OCI-LY7 (cell line): ENCODE measurements around the gene PGP. TPM values are rescaled to one million over a fixed set of nuclear protein-coding genes. Genes with fewer than 3 reads are reported as not detected.

Source experiments
- BruUV-seq: library from RNA; stranded (reverse); fragments of 400-500 nt; replicated peaks from 2 replicates; lab custom pipeline; 2021; lab: Mats Ljungman, UMichigan
- CTCF ChIA-PET: fragments of 300-600 bp; sonication (Branson Sonifier 250); formaldehyde crosslinking; loops from one replicate; lab custom pipeline; 2022; ENCODE audit warnings: antibody characterized with exemption; ENCODE audit not compliant: unreplicated experiment; lab: Charles Lee
- POLR2A ChIA-PET: fragments of 300-600 bp; sonication (Branson Sonifier 250); formaldehyde crosslinking; loops from one replicate; lab custom pipeline; 2022; ENCODE audit warnings: antibody characterized with exemption; lab: Charles Lee
- DNase-seq: peaks from one replicate; pipeline ENCODE4 v3.0.0-alpha.2; 2015; ENCODE audit warnings: low spot score
- H2AFZ ChIP-seq: fragments of 200-600 bp; sonication (generic), shearing (Covaris generic); 2 replicates; pipeline ENCODE4 v1.6.1; 2014; ENCODE audit warnings: mild to moderate bottlenecking, antibody characterized with exemption, low read length, moderate library complexity
- H3K27ac ChIP-seq: fragments of 200-600 bp; sonication (generic); 2 replicates; pipeline ENCODE4 v1.5.1; 2014; ENCODE audit warnings: mixed run types, low read depth, mild to moderate bottlenecking, moderate library complexity, low read length, inconsistent platforms; ENCODE audit not compliant: poor library complexity, severe bottlenecking
- H3K36me3 ChIP-seq: fragments of 200-600 bp; sonication (generic); 2 replicates; pipeline ENCODE4 v1.6.1; 2014; ENCODE audit warnings: mild to moderate bottlenecking, antibody characterized with exemption, low read length, moderate library complexity, mixed read lengths; ENCODE audit not compliant: insufficient read depth
- H3K4me1 ChIP-seq: fragments of 200-600 bp; sonication (generic); 2 replicates; pipeline ENCODE4 v1.5.1; 2014; ENCODE audit warnings: mild to moderate bottlenecking, low read length; ENCODE audit not compliant: insufficient read depth, poor library complexity, severe bottlenecking
- H3K4me2 ChIP-seq: fragments of 200-600 bp; sonication (generic); 2 replicates; pipeline ENCODE4 v1.6.1; 2014; ENCODE audit warnings: mild to moderate bottlenecking, low read length
- H3K4me3 ChIP-seq: fragments of 200-600 bp; sonication (generic); 2 replicates; pipeline ENCODE4 v1.5.1; 2014; ENCODE audit warnings: mild to moderate bottlenecking, low read depth, low read length; ENCODE audit not compliant: poor library complexity, severe bottlenecking
- H3K79me2 ChIP-seq: fragments of 200-600 bp; sonication (generic); 2 replicates; pipeline ENCODE4 v1.6.1; 2016; ENCODE audit warnings: low read depth, mild to moderate bottlenecking, low read length, moderate library complexity, mixed read lengths; ENCODE audit not compliant: insufficient read depth
- H3K9me2 ChIP-seq: fragments of 200-600 bp; sonication (generic); 2 replicates; pipeline ENCODE4 v1.6.1; 2016; ENCODE audit warnings: mild to moderate bottlenecking, low read length, mixed read lengths; ENCODE audit not compliant: insufficient read depth
- H3K9me3 ChIP-seq: fragments of 200-600 bp; sonication (generic); 2 replicates; pipeline ENCODE4 v1.6.1; 2014; ENCODE audit warnings: mild to moderate bottlenecking, mixed run types, low read length, mixed read lengths
- H4K20me1 ChIP-seq: fragments of 200-600 bp; sonication (generic); 2 replicates; pipeline ENCODE4 v1.6.1; 2014; ENCODE audit warnings: mild to moderate bottlenecking, antibody characterized with exemption, low read length, moderate library complexity, mixed read lengths; ENCODE audit not compliant: insufficient read depth
- CTCF ChIP-seq: fragments of 200-600 bp; sonication (generic); conservative IDR thresholded peaks from 2 replicates; pipeline ENCODE4 v1.5.1; 2014; ENCODE audit warnings: mild to moderate bottlenecking, antibody characterized with exemption, low read length, moderate library complexity, mixed read lengths
- EZH2phosphoT487 ChIP-seq: fragments of 200-600 bp; sonication (generic); IDR thresholded peaks from 2 replicates; pipeline ENCODE4 v1.6.1; 2018; ENCODE audit warnings: low read depth, borderline replicate concordance, mild to moderate bottlenecking, mixed run types, antibody characterized with exemption, low read length, moderate library complexity, mixed read lengths
- intact Hi-C: fragments of 100-400 bp; cut with micrococcal nuclease; formaldehyde crosslinking; loops from one replicate; pipeline ENCODE4 v1.10.0; 2022; ENCODE audit not compliant: unreplicated experiment
- total RNA-seq, 2 experiments: library from RNA; depleted of rRNA in 1 of 2; stranded (reverse); fragments of >200 nt in 1 of 2; shearing (Covaris generic) in 1 of 2; gene quantifications; 2 replicates each; pipeline ENCODE4 v1.2.3, GENCODE V29; 2014 to 2022

Gene PGP
- total RNA-seq, 2 experiments from 2014 or later, result 37.9 to 44.2 TPM

GRCh38 chr16:2237493-2238149 lies 23.0 kb upstream of the PGP start:
- no TSS peak for BruUV-seq
- Histone ChIP-seq H2AFZ (no peak overlapping the region), H3K36me3 (peaks cover 81% of the 10 kb centered on the region), H3K4me1 (no peaks in the 10 kb centered on the region), H3K27ac (no peak overlapping the region), H3K9me2 (no peaks in the 10 kb centered on the region), H3K4me2 (no peak overlapping the region), H3K79me2 (no peaks in the 10 kb centered on the region), H4K20me1 (no peaks in the 10 kb centered on the region), H3K9me3 (no peaks in the 10 kb centered on the region), H3K4me3 (no peak overlapping the region)
- ChIA-PET CTCF (no interaction called here), POLR2A (no interaction called here)
- intact Hi-C loops, result no loop called here
- no peak for TF ChIP-seq EZH2phosphoT487
- DNase-seq, result no peak

DNA sequence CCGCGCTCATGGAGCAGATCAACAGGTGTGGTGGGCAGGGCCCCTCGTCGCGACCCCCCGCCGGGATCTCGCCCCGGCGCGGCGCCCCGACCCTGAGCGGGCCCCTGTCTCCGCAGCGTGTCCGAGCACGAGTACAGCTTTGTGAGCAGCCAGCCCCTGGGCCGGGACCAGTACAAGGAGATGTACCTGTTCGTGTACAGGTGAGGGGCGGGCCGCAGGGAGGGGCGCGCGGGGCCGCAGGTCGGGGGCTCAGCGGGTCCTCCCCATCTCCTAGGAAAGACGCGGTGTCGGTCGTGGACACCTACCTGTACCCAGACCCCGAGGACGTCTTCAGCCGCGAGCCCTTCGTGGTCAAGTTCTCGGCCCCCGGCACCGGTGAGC lies 22.5 kb upstream of the PGP start:
- Histone ChIP-seq H3K4me3 (no peak overlapping the region), H3K36me3 (peaks cover 76% of the 10 kb centered on the region), H3K79me2 (no peaks in the 10 kb centered on the region), H4K20me1 (no peaks in the 10 kb centered on the region), H3K4me1 (no peaks in the 10 kb centered on the region), H3K9me2 (no peaks in the 10 kb centered on the region), H3K27ac (no peak overlapping the region), H3K9me3 (no peaks in the 10 kb centered on the region), H3K4me2 (no peak overlapping the region), H2AFZ (no peak overlapping the region)
- TF ChIP-seq EZH2phosphoT487 (no peak), CTCF (no peak)
- POLR2A ChIA-PET, result no interaction called here
- CTCF ChIA-PET, result no interaction called here
- no peak for DNase-seq
- no TSS peak for BruUV-seq
- intact Hi-C loops, result no loop called here

- Histone ChIP-seq H3K36me3 (peaks cover 74% of the 10 kb centered on the region), H3K4me3 (no peak within 1 kb of the TSS), H3K9me3 (no peaks in the 10 kb centered on the region), H3K4me2 (no peak within 1 kb of the TSS), H4K20me1 (no peaks in the 10 kb centered on the region), H3K79me2 (no peaks in the 10 kb centered on the region), H3K9me2 (no peaks in the 10 kb centered on the region), H3K27ac (no peak within 1 kb of the TSS), H2AFZ (no peak within 1 kb of the TSS), H3K4me1 (no peaks in the 10 kb centered on the region)
- TF ChIP-seq EZH2phosphoT487 (no peak), CTCF (no peak)
- no peak for DNase-seq
- BruUV-seq, result no TSS peak
- intact Hi-C loops, result no loop called here
- POLR2A ChIA-PET, result no interaction called here
- CTCF ChIA-PET, result no interaction called here
These were observed 21.9 kb upstream of the PGP start, which contains the start of gene DNASE1L2 for GRCh38 chr16:2236337-2237101. Gene DNASE1L2, plus strand, starts transcription at chr16:2236444. Its CDS starts 373 bp downstream, at chr16:2236817.
